ENCODE data around the gene TFAP2E.
A peak's percentile ranks its signal among the peaks of the same experiment; 100 is the strongest.

The TFAP2E gene

DNA sequence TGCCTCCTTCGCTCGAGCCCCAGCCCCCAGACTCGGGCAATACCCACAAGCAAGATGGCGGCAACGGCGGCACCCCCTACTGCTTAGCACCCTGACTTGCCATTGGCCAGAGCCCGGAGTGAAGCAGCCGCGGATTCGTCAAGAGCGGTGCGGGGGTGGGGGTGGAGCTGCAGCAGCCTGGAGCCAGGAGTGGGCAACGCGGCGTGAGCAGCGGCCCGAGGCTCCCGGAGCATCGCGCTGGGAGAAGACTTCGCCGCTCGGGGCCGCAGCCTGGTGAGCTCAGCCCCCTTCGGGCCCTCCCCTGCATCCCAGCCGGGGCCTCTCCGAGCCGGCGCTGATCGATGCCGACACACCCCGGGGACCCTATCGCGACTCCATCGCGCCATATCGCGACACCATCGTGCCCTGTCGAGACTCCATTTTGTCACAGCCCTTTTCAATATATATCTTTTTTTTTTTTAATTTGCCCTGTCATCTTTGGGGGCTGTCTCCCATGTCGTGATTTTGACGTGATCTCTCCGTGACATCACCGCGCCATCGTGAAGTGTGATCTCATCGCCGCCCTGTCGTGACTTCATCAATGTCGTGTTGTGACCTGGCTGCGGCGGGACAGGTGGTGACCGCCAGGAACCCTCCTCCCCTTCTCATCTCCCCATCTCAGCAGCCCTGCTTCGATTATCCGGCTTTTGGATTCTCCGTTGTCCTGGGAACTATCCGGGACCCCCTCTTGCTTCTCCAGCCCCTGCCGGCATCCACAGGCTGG, 15.3 kb upstream of the TFAP2E start, which contains the start of gene NCDN:
NCDN (plus strand) TSS at position 189 of the 763 bp plus-strand sequence; CDS start at position 581, 392 bp downstream.
- DNase-seq: peak; percentile 88 to 90

DNA sequence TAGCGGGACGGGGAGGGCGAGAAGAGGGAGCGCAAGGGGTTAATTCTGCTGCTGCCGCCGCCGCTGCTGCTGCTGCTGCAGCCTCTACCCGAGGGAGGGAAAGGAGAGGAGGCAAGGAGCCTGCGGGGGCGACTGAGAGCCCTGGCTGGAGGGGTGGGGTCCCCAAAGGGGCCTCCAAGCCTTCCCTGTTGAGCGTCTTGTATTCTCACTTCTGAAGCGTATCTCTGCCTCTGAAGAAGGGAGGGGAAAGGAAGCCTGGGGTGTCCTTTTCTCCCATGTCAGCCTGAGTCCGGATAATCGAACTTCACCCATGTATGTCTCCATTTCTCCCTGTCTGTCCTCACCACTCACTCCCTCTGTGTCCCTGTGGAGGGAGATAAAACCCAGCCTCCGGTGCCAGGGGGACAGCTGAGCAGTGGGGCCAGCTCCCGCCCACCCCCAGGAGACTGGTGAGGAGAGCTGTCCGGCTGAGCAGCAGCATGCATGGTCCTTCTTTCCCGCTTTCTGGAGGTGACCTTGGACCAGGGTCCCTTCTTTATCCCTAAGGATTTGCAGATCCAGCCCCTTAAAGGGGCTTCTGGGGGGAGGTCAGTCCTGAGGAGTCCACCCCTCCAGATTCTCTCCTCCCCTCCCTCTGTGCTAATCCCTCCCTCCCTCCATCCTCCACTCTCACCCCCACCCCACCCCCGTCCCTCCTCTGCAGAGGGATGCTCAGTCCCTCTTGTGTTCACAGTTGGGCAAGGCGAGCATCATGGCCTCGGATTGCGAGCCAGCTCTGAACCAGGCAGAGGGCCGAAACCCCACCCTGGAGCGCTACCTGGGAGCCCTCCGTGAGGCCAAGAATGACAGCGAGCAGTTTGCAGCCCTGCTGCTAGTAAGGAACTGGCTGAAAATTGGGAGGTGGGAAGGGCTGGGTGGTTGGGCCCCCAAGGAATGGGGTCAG, 14.5 kb upstream of the TFAP2E start:
- no peak for DNase-seq

DNA sequence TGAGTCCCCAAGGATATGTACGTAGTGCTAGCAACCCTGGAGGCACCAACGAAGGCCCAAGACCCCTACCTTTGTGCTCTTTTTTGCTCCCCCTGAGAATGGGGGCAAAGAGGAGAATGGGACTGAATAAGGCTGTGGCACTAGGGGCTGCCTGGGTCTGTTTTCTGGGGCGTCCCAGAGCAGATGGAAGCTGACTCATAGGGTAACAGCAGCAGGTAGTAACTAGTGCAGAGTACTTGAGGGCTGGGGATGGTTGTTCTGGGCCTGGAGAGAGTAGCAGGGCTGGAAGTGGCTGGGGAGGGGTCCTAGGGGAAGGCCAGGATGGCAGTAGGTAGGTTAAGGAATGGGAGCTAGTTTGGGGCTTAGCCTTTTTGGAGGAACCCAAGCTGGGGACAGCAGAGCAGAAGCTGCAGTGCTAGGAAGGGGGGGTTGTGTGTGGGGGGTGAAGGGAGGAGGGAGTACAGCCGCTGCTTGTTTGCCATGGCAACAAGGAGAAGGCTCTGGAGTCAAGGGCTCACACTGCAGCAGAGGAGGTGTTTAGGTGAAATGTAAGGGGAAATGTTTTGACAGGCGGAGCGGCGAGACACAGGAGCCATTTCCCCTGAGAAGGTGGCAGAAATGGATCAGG, 13.7 kb upstream of the TFAP2E start:
- DNase-seq: no peak

DNA sequence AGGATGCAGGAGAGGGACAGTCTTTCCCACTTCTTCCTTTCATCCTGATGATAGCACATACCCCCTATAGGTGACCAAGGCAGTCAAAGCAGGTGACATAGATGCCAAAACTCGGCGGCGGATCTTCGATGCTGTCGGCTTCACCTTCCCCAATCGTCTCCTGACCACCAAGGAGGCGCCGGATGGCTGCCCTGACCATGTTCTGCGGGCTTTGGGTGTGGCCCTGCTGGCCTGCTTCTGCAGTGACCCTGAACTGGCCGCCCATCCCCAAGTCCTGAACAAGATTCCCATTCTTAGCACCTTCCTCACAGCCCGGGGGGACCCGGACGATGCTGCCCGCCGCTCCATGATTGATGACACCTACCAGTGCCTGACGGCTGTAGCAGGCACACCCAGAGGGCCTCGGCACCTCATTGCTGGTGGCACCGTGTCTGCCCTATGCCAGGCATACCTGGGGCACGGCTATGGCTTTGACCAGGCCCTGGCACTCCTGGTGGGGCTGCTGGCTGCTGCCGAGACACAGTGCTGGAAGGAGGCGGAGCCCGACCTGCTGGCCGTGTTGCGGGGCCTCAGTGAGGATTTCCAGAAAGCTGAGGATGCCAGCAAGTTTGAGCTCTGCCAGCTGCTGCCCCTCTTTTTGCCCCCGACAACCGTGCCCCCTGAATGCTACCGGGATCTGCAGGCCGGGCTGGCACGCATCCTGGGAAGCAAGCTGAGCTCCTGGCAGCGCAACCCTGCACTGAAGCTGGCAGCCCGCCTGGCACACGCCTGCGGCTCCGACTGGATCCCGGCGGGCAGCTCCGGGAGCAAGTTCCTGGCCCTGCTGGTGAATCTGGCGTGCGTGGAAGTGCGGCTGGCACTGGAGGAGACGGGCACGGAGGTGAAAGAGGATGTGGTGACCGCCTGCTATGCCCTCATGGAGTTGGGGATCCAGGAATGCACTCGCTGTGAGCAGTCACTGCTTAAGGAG, 12.6 kb upstream of the TFAP2E start:
- no peak for DNase-seq

DNA sequence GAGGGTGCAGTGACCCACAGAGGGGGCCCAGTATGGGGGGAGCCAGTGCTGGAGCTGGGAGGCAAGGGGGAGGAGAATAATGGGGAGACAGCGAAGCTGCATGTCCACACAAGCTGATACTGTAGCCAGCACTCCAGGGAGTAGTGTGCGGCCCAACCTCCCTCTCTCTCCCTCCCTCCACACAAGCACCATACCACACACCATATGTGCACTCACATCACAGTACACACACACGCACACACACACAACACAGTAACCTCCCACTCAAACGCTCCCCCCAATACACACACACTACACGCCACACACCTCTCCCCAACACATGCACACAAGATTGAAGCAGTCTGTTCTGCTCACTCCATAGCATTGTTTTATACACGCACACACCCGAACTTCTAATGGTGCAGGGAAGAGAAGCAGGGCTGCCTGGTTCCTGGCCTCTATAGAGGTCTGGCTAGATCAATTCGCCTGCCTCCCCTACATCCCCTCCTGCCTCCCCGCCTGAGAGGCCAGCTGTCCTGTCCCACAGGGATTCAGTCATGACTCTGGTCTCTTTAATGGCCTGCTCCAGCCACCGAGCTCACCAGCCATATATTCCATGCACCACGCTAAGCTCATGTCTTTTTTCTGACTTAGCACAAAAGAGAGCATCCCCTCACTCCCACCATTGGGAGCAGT, 11.7 kb upstream of the TFAP2E start:
- no peak for DNase-seq

DNA sequence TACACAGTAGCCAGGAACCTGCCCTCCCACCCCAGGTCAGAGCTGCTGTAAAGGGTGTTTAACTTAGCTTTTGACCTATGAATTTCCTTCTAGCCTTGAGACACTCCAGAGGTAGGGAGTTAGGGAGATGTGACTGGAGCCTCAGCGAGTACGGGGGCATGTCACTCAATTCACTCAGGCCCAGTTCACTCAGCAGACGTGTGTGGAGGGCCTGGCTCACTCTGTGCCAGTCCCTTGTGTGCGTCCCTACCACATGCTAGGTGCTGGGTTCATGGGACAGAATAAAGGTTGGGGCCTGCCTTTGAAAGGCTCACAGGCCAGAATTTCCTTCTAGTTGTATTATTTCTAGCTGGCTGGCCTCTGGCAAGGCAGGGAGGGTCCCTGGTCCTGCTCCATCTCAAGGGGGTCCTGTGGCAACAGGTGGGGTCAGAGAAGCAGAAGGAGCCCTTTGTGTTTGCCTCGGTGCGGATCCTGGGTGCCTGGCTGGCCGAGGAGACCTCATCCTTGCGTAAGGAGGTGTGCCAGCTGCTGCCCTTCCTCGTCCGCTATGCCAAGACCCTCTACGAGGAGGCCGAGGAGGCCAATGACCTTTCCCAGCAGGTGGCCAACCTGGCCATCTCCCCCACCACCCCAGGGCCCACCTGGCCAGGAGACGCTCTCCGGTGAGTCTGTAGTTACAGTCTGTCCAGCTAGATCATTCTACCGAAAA, 11.0 kb upstream of the TFAP2E start:
- no peak for DNase-seq

DNA sequence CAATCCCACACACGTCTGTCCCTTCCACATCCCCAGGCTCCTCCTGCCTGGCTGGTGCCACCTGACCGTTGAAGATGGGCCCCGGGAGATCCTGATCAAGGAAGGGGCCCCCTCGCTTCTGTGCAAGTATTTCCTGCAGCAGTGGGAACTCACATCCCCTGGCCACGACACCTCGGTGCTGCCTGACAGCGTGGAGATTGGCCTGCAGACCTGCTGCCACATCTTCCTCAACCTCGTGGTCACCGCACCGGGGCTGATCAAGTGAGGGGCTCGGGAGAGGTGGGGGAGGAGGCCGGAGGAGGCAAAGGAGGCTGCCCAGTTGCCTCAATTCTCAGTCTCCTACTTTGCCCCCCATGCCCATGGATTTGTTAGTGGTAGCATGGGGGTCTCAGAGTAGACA, 9.9 kb upstream of the TFAP2E start:
- no peak for DNase-seq

DNA sequence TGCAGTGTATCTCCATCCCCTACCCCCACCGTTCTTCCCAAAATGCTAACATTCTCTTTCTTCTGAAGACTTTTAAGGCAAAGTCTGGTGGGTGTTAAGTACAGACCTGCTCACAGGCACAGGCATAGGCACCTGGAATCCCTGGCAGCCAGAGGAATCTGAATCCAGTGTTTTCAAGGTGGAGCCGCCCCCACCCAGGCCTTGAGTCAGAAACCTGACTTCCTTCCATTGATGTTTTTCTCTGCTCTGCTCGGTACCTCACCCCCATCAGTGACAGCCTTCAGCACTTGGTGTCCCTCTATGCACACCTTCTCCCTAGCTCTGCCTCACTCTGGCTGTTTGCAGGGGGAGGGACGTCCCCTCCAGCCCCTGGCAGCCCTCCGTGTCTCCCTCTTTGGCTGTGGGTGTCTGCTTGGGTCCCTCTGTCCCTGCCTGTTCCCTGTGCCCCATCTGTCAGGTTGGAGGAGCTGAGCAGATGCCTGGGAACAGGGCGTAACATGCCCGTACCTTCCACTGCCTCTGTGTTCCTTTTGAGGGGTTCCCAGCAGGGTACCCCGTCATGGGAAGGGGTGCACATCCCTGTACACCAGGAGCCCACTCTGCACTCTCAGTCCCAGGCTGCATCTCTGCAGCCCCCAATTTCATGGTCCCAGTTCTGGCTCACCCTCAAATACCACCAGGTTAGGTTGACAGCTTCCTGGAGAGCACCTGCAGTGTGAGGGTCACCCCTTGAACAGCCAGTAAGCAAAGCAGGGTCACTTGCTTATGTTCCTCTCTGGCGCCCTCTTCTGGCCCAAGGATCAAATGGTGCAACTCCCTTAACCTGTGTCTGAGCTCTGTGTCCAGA, 8.9 kb upstream of the TFAP2E start:
- DNase-seq: peak; percentile 33 to 63

DNA sequence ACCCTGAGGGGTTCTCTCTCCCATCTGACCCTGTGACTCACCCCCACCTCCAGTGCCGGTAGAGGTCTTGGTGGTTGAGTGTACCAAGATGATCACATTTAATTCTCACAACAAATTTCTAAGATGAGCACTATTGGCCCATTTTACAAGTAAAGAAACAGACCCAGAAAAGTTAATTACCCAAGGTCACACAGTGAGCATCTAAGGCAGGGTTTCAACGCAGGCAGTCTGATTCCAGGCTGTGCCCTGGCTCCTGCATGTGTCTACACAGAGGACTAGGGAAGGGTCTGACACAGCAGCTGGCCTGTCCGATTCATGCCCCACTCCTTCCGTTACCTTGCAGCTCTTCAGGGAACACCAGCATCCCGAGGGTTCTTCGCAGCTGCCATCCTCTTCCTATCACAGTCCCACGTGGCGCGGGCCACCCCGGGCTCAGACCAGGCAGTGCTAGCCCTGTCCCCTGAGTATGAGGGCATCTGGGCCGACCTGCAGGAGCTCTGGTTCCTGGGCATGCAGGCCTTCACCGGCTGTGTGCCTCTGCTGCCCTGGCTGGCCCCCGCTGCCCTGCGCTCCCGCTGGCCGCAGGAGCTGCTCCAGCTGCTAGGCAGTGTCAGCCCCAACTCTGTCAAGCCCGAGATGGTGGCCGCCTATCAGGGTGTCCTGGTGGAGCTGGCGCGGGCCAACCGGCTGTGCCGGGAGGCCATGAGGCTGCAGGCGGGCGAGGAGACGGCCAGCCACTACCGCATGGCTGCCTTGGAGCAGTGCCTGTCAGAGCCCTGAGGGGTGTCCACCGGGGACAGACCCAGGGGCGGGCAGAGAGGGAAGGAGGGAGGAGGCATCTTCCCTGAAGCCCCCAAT, 8.0 kb upstream of the TFAP2E start:
- no peak for DNase-seq

DNA sequence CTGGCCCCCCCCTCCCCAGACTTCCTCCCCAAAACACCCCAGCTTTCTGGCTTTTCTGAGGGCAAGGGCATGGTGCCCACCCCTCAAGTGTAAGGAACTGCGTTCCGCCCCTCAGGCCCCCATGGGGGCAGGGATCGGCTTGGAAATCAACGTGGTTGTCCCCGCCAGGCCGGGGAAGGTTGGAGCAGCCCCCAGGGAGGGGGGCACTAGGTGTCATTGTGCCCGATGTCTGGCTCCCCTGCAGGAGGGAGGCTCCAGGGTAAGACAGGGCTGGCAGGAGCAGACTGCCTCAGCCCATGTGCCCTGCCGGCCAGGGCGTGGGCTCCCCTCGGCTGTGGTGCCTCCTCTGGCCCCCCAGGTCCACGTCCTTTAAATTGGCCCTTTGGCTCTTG, 7.4 kb upstream of the TFAP2E start:
- no peak for DNase-seq

DNA sequence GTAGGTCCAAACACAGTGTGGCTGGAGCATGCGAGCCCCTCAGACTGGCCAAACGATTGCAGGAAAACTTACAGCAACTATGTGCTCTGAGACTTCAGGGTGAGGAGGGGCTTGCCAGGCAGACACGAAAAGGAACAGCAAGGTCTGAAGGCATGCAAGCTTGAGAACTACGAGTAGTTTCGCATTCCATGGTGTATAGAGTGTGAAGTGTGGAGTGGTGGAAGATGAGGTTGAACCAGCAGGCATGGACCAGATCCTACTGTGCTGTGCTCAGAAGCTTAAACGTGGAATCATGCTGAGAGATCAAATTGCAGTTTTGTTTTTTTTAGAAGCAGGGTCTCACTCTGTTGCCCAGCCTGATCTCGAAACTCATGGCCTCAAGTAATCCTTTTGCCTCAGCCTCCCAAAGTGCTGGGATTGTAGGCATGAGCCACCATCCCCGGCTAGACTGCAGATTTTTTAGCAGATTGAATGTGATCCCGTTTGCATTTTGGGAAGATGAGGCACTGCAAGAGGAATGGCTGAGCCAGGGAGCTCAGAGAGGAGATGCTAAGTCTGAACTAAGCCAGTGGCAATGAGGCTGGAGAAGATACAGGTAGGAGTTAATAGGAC, 5.1 kb upstream of the TFAP2E start:
- DNase-seq: no peak

DNA sequence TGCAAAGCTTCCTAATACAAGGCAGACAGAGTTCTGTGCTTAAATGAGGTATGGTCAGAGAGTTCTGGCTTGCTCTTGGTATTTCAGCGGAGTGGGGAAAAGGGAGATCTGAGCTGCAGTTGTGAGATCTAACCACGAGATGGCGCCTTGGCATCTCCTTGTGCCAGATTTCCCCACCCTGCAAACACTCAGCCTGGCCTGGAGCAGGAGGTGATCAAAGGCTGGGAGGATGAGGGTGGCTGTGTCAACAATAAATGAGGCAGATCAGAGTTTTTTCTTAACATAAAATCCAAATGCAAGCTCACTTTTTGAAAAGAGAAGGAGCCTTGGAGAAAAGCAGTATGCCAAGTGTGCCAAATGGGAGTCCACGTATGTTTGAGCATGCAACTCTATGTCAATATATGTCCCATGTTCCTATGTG, 4.1 kb upstream of the TFAP2E start:
- DNase-seq: peak in 1 of 2 experiments; percentile 64

DNA sequence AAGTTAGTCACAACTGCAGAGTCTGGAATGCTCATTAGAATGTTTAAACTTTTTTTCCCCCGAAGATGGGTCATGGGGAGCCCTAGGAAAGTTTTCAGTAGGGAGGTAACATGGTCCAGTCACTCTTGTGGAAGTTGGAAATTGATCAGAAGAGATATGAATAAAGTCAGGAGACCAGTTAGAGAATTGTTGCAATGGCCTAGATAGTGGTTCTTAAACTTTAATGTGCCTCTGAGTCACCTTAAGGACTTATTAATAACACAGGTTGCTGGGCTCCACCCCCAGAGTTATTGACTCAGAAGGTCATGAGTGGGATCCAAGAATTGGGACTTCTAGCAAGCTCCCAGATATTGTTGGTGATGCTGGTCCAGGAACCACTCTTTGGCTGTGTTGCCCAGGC, 3.2 kb upstream of the TFAP2E start:
- no peak for DNase-seq

DNA sequence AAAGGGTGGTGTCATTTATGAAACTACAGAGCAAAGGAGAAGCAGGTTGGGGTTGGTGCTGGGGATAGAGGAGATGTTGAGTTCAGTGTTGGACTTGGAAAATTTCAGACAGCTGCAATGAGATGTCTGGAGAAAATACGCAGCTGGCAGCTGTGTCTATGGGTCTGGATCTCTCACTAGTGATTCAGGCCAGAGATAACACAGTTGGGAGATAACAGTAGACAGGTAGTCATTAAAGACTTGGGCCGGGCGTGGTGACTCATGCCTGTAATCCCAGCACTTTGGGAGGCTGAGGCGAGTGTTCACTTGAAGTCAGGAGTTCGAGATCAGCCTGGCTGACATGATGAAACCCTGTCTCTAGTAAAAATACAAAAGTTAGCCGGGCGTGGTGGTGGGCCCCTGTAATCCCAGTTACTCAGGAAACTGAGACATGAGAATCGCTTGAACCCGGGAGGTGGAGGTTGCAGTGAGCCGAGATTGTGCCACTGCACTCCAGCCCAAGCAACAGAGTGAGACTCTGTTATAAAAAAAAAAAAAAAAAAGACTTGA, 2.5 kb upstream of the TFAP2E start:
- no peak for DNase-seq

DNA sequence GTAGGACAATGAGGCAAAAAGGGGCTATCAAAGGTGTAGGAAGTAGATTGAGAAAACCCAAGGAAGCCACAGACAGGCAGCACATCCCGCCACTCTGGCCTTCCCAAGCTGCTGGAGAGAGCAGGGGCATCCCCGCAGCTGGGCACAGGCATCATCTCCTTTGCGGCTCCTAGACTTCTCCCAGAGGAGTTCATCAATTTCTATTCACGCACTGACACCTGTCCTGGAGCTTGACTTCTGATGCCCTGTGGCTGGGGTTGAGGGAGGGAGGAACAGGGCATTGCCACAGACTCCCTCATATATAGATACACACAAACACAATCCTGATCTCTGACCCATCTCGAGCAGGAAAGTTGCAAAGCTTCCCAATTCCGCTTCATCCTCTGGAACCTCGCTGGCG, 1.9 kb upstream of the TFAP2E start:
- no peak for DNase-seq

DNA sequence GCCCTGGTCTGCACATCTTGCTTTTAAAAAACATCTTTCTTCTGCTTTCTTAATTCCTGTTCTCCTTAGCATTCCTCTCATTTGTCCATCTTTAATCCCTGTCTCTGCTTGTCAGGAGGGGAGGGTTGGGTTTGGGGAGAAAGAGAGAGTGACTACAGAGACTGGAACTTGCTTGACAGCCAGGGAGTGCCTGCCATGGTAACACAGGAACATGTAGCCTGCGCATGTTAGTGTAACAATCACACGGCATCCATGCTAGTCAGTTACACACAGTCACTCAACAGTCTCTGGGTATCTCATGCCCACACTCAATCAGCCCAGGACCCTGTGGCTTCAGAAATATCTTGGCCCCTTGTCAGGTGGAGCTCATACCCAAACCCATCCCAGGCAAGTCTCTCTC, 818 bp upstream of the TFAP2E start:
- DNase-seq: no peak

DNA sequence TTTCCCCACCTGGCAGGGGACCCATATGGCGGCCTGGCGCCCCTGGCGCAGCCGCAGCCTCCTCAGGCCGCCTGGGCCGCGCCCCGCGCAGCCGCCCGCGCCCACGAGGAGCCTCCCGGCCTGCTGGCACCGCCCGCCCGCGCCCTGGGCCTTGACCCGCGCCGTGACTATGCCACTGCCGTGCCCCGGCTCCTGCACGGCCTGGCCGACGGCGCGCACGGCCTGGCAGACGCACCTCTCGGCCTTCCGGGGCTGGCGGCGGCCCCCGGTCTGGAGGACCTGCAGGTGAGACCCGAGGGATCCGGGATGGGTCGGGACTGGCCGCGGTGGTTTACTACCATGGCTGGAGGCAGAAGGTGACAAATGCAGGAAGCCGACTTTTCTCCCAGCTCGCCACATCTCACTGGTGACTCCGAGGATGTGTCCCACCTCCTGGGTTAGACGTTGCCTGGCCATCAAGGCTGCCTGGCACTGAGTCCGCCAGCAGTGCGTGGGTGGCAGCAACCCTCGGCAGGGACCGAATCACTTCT, 1.1 kb downstream of the TFAP2E start:
- DNase-seq: no peak
